ENCODE results near the gene OPRM1. TPM values are rescaled to one million over a fixed set of nuclear protein-coding genes. Genes with fewer than 3 reads are reported as not detected.

The OPRM1 gene
- total and polyA plus RNA-seq, 2 of the 8 experiments (the other 6 are each of a cell fraction or from before 2014, with no cell fraction given) = not detected

DNA sequence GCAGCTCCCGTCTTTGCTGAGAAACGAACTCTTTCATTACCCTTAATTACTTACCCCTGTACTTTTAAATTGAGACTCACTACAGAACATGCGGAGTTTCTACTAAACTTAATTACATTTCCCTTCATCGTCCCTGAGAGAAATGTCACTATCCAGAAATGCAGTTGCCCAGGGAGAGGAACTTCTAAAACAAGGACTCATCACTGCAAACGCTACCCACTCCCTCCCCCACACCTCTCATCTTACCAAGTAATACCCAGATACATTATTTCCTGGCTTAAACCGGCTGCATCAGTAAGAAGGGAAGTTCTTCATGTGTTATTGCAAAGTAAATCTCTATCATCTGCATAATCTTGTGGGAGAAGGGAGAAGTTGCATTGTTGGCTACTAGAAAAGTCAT is 179.3 kb downstream of the OPRM1 start (continued):
- TF ChIP-seq TAF1 (IDR thresholded peaks at IDR 0.05; ENCODE audit: low read depth, low read length) = no peak
- no peak for TF ChIP-seq SAP30 (IDR thresholded peaks at IDR 0.05; ENCODE audit: insufficient read depth, insufficient replicate concordance, low read length)
- TF ChIP-seq BACH1 (IDR thresholded peaks at IDR 0.05; ENCODE audit: low read length) = no peak
- no peak for TF ChIP-seq EGR1 (IDR thresholded peaks at IDR 0.05; ENCODE audit: borderline replicate concordance, low read depth, low read length)
- no peak for TF ChIP-seq BCL11A (IDR thresholded peaks at IDR 0.05; ENCODE audit: low read depth in 2 of 2, low read length in 2 of 2)
- no peak for TF ChIP-seq ATF3 (IDR thresholded peaks at IDR 0.05; ENCODE audit: insufficient read depth, low read depth, low read length)
- TF ChIP-seq RAD21 (IDR thresholded peaks at IDR 0.05 in 1 of 2, conservative IDR thresholded peaks at IDR 0.05 in 1 of 2; ENCODE audit: low read depth in 2 of 2, low read length in 2 of 2) = no peak

All from H1 (cell line).